Lower leg skin (tissue), 4 donors: ENCODE data around the gene TMED6. TPM values are rescaled to one million over a fixed set of nuclear protein-coding genes. Genes with fewer than 3 reads are reported as not detected.

Experiments used
- DNase-seq, 2 donors: peaks; one replicate each; pipeline ENCODE4 v3.0.0-alpha.2; 2019; ENCODE audit warnings: low spot score in 2 of 2
- H3K4me3 ChIP-seq: fragments of 200-600 bp; sonication (generic); 2 replicates; pipeline ENCODE4 v1.5.1; 2017; ENCODE audit warnings: mild to moderate bottlenecking, low read depth; ENCODE audit not compliant: poor library complexity, severe bottlenecking
- CTCF ChIP-seq, 3 donors: fragments of 450-650 bp; IDR thresholded peaks; one replicate each; pipeline ENCODE4 v1.5.1; 2016; ENCODE audit warnings: antibody characterized with exemption in 3 of 3, mild to moderate bottlenecking in 3 of 3, moderate library complexity in 2 of 3
- POLR2A ChIP-seq, 2 donors: fragments of 450-650 bp; IDR thresholded peaks; one replicate each; pipeline ENCODE4 v1.6.1; 2016 to 2017; ENCODE audit warnings: antibody characterized with exemption in 2 of 2, mild to moderate bottlenecking in 1 of 2, moderate library complexity in 1 of 2
- WGBS, 2 donors: methylation state at CpG; one replicate each; pipeline ENCODE4 v1.1.5; 2018; 5-methylcytosine and 5-hydroxymethylcytosine counted together
- intact Hi-C: fragments of 100-400 bp; cut with DNase I; formaldehyde crosslinking; loops from one replicate; pipeline ENCODE4 v1.15.0; 2023; ENCODE audit warnings: low total_unique reads
- total RNA-seq, 4 donors: library from RNA; depleted of rRNA; stranded (reverse); fragments of >200 nt; gene quantifications; one replicate each; pipeline ENCODE4 v1.1.0, GENCODE V29; 2016

The TMED6 gene
- total RNA-seq, 4 donors from 2014 or later: not detected

- WGBS, 2 donors: 70 to 84% methylated on average over 10 of the region's 10 CpGs
- H3K4me3 ChIP-seq: no peak overlapping the region
- DNase-seq: peak in 1 of 2 donors; percentile 71
- TF ChIP-seq CTCF (IDR thresholded peaks at IDR 0.05): no peak
- no peak for TF ChIP-seq POLR2A (IDR thresholded peaks at IDR 0.05)
- intact Hi-C loops: no loop called here
Observed at GRCh38 chr16:69324585-69325253, 26.9 kb downstream of the TMED6 start.

- intact Hi-C loops: no loop called here
- peak in 1 of 2 donors; percentile 86 for DNase-seq
- no peak overlapping the region for H3K4me3 ChIP-seq
- TF ChIP-seq CTCF (IDR thresholded peaks at IDR 0.05) (no peak), POLR2A (IDR thresholded peaks at IDR 0.05) (no peak)
- 76 to 77% methylated on average over 8 of the region's 8 CpGs for WGBS, 2 donors
Observed at GRCh38 chr16:69324013-69324531, 27.5 kb downstream of the TMED6 start.

- 88 to 95% methylated on average over 14 of the region's 14 CpGs for WGBS, 2 donors
- DNase-seq: peak in 1 of 2 donors; percentile 45
- TF ChIP-seq POLR2A (IDR thresholded peaks at IDR 0.05): no peak
- no peak for TF ChIP-seq CTCF (IDR thresholded peaks at IDR 0.05)
- intact Hi-C loops: no loop called here
- no peak overlapping the region for H3K4me3 ChIP-seq
Observed at GRCh38 chr16:69323415-69323814, 28.2 kb downstream of the TMED6 start.

GRCh38 chr16:69322343-69322742, 29.2 kb downstream of the TMED6 start:
- peak in 1 of 2 donors; percentile 46 for DNase-seq
- H3K4me3 ChIP-seq: no peak overlapping the region
- TF ChIP-seq CTCF (IDR thresholded peaks at IDR 0.05): no peak
- no peak for TF ChIP-seq POLR2A (IDR thresholded peaks at IDR 0.05)
- 87 to 93% methylated on average over 6 to 7 of the region's 7 CpGs for WGBS, 2 donors
- intact Hi-C loops: no loop called here

GRCh38 chr16:69321080-69321479, 30.5 kb downstream of the TMED6 start:
- intact Hi-C loops: no loop called here
- no peak for TF ChIP-seq POLR2A (IDR thresholded peaks at IDR 0.05)
- no peak for TF ChIP-seq CTCF (IDR thresholded peaks at IDR 0.05)
- 90 to 94% methylated on average over 22 of the region's 22 CpGs for WGBS, 2 donors
- no peak overlapping the region for H3K4me3 ChIP-seq
- peak in 1 of 2 donors; percentile 54 for DNase-seq

GRCh38 chr16:69320740-69321073, 30.9 kb downstream of the TMED6 start:
- no peak for TF ChIP-seq POLR2A (IDR thresholded peaks at IDR 0.05)
- TF ChIP-seq CTCF (IDR thresholded peaks at IDR 0.05): no peak
- no peak overlapping the region for H3K4me3 ChIP-seq
- intact Hi-C loops: no loop called here
- DNase-seq: peak in 1 of 2 donors; percentile 53
- WGBS, 2 donors: 88 to 91% methylated on average over 13 of the region's 13 CpGs
